Left lobe of liver (tissue), 2 donors: ENCODE measurements around the gene RADIL. TPM values are rescaled to one million over a fixed set of nuclear protein-coding genes. Genes with fewer than 3 reads are reported as not detected.

Experiments
- ATAC-seq: fragments of 200-7000 bp; cut with Tn5 transposase; one replicate; pipeline ENCODE4 v1.9.1; 2020; ENCODE audit warnings: mild to moderate bottlenecking, moderate library complexity
- DNase-seq: peaks from one replicate; pipeline ENCODE4 v3.0.0-alpha.2; 2020; ENCODE audit warnings: low spot score
- total RNA-seq: library from RNA; stranded (reverse); gene quantifications from one replicate; pipeline ENCODE4 v1.2.1, GENCODE V29; 2021
- donor health status: DM: no; HTN: no; CAD: no; lungs with moderate emphysema.
- donor health status: DM: no; HTN: yes; CAD: no.

The RADIL gene
- total RNA-seq, 1 donor from 2014 or later: 0.40 TPM

DNA sequence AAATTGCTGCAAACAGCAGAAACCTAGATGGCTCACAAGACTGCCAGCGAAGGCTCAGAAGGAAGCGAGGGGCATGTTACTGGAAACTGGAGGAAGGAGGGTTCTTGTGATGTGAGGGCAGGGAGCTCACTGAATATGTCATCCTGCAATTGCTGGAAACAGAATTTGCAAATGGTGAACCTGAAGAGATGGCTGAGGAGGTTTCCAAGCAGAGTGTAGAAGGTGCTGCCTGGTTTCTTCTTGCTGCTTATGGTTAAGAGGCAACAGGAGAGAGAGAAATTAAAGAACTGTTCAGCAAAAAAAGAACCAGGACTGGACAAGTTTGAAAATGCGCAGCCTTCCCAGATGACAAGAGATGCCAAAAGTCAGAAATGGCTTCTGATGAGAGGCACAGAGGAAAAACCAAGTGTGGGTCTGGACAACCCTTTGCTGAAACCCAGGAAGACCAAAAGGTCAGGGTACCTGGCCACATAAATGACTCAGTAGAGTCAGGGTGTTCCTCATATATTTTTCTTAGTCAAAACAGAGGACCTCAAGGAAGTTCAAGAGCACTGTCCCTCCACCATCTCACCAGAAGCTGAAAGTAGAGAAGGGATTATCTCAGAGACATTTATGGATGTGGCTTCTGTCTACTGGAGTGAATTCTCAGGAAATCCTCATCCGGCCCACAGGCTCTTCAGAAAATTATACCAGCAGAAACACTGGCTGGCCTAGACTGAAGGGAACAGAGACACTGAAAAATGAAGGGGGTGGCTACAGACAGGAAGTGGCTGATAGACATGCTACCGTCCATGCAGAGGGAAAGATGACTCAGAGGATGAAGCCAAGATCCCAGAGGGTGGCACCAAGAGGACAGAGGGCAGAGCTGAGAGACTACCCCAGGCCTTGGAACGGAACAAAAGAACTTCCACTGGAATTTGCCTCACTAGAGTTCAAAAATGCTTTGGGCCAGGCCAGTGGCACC lies 31.8 kb downstream of the RADIL start:
- ATAC-seq: no peak

DNA sequence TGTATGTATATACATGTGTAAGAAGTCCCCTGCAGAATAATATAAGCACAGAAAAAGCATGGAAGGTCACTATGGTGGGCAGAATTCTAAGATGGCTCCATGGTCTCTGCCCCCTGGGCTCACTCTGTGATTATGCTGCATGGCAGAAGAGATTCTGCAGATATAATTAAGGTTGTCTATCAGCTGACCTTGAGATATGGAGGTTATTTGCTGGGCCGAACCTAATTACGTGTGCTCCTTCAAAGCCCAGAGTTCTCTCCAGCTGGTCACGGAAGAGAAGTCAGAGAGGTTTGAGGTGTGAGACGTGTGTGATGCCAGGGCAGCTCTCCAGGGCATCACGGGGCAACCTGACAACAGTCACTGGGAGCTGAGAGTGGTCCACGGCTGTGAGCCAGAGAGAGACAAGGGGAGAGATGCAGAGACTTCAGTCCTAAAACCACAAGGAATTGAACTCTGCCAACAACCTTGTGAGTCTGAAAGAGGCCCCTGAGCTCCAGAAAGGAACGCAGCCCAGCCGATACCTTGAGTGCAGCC lies 33.2 kb downstream of the RADIL start:
- DNase-seq: no peak
- no peak for ATAC-seq

More for the DNA sequence above, 31.8 kb downstream of the RADIL start:
- no peak for DNase-seq

DNA sequence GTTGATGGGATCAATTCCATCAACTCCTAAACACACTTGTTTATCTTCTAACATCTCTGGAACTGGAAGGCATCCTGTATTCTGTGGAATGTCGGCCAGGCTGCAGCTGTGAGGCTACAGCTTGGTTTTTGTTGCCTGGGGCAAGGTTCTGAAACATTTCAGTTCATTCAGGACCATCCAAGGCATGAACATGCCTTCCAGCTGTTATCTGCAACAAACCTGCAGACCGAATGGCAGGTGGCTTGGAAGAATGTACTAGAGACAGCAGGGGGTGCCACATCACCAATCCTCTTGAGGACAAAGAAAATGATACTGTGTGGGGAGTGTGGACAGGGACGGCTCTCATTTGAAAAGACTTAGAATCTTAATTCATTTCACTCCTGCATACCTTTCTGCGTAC lies 34.1 kb downstream of the RADIL start:
- ATAC-seq: peak; percentile 80
- DNase-seq: no peak

DNA sequence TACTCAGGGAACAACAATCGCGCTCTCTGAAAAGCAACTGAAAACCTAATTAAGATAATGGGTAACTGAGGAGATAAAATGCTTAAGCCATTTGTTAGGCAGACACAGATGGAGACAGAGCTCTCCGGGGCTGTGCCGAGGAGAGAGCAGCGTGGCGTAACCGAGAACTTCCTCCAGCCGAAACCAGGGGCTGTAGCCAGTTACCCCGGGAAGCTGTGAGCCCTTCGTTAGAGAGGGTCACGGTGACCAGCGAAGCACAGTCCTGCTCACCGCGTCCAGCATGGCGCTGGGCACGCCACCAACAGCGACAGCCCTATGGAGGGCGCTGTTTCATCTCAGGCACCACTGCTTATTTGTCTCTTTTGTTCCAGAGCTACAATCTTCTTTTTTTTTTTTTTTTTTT lies 37.8 kb downstream of the RADIL start:
- ATAC-seq (no peak), DNase-seq (no peak)

DNA sequence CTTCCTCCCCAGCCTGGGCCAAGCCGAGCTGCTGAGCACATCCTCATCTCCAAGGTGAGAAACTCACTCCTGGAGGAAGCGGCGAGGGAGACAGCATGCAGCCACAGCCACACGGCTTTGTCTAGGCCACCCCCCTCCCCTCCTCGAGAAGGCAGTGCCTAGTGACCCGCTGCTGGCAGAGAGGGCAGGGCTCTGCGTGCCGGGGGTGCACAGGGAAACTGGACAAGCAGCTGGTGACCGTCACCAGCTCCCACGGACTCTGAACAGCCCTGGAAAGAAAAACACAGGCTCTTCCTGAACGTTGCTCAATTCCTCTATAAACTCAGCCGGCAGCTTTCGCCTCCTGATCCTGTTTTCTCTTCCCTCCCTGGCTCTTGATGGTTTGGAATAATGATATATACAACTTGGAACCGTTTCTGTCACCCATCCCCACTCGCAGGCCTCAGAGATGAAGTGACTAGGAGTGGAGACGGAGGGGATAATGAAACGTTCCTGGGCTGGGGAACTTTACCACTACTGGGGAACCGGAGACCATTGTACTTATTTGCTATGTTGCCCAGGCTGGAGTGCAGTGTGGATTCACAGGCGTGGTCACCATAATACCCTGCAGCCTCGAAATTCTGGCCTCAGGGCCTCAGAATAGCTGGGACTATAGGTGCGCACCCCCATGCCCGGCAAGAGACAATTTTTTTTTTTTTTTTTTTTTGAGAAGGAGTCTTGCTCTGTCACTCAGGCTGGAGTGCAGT lies 41.0 kb downstream of the RADIL start:
- DNase-seq (peak; percentile 4), ATAC-seq (peak; percentile 30)

- DNase-seq (no peak), ATAC-seq (no peak)
These were observed 41.7 kb downstream of the RADIL start for GRCh38 chr7:4841836-4842235.

DNA sequence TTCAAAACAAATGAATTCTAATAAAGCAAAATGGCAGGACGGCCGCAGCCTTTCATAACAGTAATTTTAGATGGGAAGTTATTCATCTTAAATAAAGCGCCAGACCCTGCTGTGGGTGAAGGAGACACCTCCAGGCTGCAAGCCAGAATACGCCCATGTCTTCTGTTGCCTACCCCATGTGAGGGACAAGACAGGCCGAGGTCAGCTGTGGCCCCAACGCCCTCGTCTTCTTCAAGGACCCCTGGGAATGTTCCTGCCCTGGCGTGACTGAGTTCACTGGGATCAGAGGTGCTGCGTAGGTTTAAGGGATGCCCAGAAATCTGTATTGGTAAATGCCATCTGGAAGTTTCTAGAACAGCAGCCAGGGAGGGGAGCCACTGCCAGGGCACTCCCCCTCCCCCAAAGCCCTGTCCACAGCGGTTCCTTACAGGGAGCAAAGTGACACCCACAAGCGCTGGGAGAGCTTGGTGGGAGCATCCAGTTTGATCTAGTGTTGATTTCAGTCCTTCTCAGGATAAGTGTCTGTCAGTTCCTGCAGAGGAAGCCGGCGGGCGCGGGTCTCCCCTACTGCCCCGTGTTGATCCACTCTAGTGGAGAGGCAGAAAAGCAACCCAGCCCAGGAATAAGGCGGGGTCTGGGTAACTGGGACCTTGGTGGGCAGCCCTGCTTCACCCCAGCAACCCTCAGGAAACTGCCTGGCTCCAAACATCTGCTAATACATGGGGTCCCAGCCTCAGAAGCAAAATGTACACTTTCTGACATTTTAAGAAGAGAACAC lies 42.3 kb downstream of the RADIL start:
- ATAC-seq (no peak), DNase-seq (peak; percentile 29)

DNA sequence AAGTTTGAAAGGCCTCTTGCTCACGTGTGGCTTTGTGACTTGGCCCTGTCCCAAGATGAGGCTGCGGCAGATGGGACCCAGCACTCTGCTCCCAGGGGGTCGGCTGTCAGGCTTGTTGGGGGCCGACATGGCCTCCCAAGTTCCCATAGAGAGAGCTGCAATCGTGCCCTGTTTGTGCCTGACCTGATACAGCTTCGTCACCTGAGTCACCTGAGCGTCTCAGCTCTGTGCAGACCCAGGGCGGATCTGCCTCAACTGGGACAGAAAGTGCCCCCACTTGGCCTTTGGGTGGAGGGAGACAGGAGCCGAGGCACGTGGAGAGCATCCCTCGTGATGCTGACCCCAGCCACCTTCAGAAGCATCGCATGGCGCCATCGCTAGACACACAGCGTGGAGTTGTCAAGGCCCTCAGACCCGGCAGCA lies 43.4 kb downstream of the RADIL start:
- DNase-seq: no peak
- ATAC-seq: no peak

GRCh38 chr7:4838626-4839334 lies 44.7 kb downstream of the RADIL start:
- no peak for ATAC-seq

DNA sequence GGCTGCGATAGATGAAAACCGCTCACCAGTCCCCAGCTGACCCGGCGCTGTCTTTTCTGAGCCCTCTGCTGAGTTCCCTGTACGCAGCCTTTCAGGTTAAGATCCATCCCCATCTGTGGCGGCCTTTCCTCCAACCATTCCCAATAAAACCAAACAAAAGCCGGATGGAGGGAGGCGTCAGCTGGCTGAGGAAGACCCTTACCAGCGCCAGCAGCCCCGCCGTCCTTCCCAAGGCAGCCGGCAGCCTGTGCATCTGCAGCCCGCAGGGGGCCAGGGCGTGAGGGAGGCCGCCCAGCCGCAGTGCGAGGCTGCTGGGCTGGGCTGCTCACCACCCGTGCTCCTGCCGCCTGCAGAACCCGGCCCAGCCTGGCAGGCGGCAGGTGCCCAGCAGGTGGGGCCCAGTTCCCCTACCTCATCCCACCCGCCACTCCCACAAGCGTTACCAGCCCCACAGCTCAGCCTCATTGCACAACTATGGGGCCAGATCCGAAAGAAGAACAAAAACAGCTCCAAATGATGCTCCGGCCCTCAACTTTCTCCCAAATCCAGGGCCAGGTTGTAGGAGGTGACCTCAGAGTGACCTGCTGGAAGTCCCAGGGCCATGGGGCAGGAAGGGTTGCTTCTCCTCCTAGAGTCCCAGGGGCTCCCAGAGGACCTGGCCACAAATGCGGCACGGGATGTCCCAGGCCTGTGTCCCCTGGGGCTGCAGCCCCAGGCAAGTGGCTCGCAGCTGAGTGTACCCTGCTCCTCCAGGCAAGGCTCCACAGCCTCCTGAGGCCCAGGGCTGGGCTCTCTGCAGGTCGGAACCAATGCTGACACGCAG lies 45.5 kb downstream of the RADIL start:
- no peak for DNase-seq
- ATAC-seq: no peak

More at GRCh38 chr7:4838626-4839334, 44.7 kb downstream of the RADIL start:
- no peak for DNase-seq

DNA sequence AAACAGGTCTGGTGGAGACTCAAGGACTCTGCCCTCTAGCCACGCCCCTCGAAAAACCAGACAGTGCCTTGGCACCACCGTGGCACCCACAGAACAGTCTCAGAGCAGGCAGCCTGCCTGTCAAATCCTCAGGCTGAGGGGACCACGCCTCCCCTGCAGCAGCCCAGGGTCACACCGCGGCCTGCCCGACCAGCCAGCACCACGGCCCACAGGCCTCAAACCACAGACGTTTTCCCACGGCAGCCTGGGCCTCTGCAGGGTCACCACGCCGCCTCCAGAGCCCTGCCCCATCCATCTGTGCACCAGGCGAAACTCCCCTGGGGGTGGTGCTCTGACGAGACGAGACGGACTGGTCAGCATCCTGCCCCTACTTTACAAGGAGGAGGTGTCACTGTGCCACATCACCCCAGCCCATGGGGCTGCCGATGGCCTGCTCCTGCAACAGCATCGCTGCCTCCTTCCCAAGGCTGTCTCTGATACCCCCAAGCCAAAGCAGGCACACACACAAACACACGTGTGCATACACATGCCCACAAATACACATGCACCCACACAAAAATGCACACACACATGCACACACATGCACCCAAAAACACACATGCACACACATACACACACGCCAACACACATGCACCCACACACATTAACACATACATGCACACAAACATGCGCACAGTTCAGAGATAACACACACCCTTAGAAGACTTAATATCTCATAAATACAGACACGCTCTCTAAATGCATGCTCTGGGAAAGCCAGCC lies 46.3 kb downstream of the RADIL start:
- DNase-seq (no peak), ATAC-seq (no peak)

DNA sequence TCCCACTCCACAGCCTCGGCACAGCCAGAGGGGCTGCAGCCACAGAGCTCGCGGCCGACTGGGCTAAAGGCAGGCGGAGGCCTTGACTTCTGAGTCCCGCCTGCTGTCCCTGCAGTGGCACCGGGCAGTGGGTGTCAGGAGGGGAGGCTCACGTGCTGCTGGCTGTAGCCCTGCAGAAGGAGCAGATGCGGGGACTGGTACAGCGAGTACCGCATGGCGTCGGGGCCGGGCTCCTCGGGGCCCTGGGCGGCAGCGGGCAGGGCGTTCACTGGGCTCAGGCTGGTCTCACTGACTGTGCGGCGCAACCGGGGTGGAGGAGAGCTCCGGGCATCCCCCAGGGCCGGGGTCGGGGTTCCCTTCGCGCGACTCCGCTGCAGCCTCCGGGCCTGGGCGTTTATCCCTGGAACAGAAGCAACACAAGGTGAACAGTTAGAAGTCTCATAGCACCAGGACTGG lies 47.3 kb downstream of the RADIL start:
- DNase-seq: no peak

DNA sequence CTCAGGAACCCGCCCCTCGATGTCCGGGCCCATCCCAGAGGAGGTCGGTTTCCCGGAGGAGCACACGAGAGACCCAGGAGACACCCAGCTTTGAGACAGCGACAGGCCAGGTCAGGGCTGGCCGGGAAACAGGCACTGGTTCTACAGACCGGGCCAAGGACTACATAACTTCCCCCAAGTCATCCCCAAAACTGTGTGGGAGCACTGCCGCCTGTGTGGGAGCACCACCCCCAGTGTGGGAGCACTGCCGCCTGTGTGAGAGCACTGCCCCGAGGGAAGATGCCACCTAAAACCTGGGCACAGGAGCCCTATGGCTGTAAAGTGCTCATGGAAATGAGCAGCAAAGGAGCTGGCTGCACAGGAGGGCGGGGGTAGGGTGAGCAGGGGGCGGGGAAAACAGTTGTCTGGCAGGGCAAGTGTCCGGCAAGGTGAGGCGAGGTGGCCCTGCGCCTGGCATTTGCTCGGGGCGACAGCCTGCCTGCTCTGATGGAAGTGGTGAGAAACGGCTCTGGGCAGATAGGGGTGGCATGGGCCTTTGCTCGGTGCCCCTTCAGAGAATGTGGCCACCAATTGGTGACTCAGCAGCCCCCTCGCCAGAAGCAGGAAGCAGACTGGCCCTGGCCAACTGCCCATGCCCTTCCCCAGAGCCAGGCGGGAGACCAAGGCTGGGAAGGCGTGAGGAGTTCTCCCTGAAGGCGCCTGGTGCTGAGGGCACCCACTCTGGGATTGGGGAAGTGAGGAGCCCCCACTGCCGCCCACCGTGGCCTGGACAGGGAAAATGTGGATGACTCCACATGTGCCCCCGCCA lies 47.9 kb downstream of the RADIL start:
- ATAC-seq (no peak), DNase-seq (no peak)

More for the DNA sequence above, 47.3 kb downstream of the RADIL start:
- ATAC-seq: no peak

DNA sequence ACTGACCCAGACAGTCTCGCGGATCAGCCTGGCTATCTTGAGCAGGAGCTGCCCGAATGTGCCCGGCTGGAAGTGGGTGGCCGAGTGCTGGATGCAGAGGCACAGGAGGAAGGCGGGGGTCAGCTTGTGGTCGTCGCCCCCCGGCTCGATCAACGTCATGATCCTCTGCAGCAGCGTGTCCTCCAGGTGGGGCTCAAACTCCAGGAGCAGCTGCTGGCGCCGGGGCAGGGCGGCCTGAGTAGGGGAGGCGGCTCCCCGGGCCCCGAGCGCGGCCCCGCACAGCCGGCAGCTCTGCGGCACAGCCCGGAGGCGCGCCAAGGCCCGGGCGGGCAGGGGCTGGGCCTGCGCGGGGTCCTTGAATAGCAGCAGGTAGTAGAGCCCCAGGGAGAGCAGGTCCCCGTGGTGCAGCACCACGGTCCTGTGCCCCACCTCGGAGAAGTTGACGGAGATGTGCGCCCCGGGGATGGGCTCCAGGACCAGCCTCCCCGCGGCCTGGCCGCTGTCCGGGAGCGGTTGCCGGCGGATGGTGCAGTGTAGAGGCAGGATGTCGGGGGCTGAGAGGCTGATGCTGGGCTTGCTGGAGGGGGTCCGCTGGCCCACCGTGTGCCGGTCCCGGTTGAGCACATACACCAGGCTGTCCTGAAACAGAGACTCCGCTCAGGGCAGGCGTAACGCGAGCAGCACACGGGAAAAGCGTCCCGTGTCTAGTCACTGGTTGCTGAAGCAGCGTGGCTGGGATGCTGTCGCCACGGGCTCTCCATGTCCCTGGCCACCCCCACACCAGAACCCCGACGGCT lies 48.7 kb downstream of the RADIL start:
- ATAC-seq (no peak), DNase-seq (no peak)

DNA sequence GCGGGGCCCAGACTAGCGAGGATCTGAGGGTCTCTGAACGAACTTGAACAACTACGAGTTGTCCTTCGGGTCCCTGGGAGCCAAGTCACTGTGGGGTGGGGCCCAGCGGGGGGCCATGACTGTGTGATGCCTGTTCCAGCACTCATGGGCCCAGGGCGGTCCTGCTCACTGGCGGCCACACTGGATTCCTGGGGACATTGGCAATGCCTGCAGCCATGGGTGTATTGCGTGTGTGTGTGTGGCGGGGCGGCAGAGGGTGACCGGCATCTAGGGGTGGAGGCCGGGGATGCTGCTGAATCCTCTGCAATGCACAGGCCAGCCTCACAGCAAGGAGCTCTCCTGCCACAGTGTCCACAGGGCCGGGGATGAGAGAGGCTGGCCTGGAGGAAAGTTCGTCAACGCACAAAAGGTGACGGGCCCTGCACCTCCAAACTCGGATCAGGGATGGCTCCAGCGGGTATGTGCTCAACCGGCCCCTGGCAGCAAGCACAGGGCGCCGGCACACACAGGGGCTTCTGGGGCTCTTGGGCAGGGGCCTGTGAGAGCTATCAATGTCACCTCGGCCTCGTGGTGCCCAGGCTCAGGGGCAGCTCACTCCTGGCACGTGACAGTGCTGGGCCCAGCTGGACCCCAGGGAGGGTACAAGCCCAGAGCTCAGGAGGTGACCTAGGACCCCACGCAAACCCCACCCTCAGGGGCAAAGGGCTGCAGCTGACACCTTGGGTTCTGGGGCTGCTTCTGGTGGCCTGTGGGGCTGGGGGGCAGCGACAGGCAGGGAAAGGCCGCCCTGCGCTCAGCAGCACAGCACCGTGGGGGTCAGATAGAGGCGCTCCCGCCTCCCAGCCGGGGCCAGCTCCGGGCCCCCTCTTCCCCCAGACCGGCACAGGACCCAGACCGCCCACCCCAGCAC lies 49.6 kb downstream of the RADIL start:
- ATAC-seq: no peak
- DNase-seq: no peak

- ATAC-seq: no peak
- DNase-seq: no peak
These were observed 50.3 kb downstream of the RADIL start for GRCh38 chr7:4833176-4833575.
